A204.1 (cell line): ENCODE results near the gene MRTFB.
"Not testable (repeated sequence)": the region's sequence is repeated elsewhere in the genome, so short reads cannot be mapped to it uniquely, and the experiment has no call there.

Experiments
- FAIRE-seq: peaks from 2 replicates; lab custom pipeline; 2012; peaks lifted over from hg19 to GRCh38; lab: Jason Lieb, UNC

The MRTFB gene

DNA sequence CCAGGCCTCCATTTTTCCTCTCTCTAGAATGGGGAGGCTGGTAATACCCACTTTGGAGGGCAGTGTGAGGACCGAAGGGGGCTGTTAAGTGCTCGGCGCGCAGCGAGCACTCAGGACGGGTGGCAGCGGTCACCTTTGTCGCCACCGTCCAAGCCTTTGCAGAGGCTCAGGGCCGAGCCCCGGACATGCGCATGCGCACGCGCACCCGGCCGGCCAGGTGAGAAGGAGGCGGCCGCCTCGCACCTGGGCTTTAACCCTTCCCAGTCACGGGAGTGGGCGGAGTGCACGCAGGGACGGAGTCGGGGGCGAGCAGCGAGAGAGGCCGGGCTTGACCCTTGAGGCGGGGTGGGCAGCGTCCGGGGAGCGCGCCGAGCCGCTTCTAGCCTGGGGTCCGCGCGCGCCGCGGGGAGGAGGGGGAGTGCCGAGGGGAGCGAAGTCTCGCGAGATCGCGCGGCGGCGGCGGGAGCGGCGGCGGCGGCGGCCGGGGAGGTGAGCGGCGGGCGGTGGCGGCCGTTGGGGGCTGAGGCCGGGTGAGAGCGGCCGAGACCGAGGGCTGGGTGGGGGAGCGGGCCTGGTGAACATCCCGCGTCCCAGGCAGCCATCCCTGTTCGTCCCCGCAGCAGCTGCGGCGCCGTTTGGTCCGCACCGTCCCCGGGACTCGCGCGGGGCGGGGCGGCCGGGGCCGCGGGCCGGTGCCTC, at the start of gene MRTFB:
TSS of gene MRTFB (plus strand) at position 443 of the 699 bp plus-strand sequence. CDS start 69,288 bp downstream, outside the sequence.
- FAIRE-seq, result no peak

GRCh38 chr16:14023526-14023925, 47.6 kb upstream of the MRTFB start:
- not testable (repeated sequence) for FAIRE-seq

DNA sequence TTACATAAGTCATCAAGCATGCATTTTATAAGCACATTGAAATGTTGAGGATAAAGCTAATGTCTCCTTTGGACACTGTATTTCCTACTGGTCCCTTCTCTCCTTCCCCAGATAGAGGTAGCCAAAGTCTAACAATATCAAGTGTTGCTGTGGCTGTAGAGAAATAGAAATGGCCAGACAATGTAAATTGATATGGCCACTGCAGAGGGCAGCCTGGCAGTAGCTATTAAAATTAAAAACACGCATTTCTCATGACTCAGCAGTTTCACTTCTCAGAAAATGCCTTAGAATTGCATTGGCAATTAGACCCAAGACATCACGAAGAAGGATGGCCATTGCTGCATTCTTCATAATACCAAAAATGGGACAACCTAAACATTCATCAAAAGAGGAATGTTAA, 46.8 kb upstream of the MRTFB start:
- no peak for FAIRE-seq

- no peak for FAIRE-seq
Observed at GRCh38 chr16:14026572-14027285, 44.4 kb upstream of the MRTFB start.

DNA sequence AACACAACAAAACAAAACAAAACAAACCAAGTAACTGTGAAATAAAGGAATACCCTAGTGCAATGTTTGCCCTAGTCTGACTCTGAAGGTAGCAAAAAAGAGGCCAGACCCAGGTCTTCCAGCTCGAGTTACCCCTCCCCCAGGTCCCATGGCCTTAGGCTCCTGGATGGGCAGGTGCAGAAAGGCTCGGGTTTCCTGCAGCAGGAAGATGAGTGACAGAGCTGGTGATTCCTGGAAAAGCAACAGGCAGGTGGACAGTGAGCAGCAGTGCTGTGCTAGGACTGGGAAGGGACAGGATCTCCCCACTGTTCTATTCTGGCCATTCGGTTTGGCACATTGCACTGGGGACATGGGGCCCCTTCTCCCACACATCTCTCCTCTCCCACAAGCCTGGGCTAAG, 42.9 kb upstream of the MRTFB start:
- no peak for FAIRE-seq

DNA sequence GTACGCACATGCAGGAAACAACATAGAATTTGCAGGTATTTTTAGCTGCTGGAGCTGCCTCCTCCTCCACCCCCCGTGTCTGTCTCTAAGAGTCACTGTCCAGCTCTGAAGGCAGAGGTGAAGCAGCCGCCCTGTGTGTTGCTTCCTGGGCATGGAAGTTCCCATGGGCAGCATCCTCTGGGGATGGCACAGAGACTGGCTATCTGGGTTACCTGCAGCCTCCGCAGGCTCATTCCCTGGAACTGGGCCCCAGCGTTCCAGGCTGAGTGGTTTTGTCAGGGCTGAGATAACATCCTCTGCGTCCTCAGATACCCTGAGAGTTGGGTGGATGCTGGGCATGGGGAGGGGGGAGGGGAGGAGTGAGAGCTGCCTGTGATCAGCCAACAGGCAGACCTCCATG, 41.5 kb upstream of the MRTFB start:
- no peak for FAIRE-seq

- FAIRE-seq, result no peak
Observed at GRCh38 chr16:14035092-14035491, 36.0 kb upstream of the MRTFB start.

DNA sequence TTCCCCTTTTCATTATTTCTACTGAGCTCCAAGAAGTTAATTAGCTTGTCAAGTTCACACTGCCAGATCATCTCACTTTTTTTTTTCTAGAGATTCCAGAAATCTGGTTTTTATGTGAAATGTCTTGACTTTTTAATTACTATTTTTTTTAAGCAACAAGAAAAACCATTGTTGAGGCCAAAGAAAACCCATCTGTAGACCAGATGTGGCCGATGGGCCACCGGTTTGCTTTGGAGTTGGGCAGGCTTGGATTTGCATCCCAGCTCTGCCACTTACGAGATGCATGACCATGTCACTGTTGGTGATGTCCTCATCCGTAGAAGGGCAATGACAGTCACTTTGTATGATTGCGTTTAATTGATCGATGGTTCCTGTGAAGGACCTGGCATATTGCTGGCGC, 34.2 kb upstream of the MRTFB start:
- no peak for FAIRE-seq

GRCh38 chr16:14037960-14038359, 33.2 kb upstream of the MRTFB start:
- no peak for FAIRE-seq

GRCh38 chr16:14041164-14041563, 30.0 kb upstream of the MRTFB start:
- no peak for FAIRE-seq

DNA sequence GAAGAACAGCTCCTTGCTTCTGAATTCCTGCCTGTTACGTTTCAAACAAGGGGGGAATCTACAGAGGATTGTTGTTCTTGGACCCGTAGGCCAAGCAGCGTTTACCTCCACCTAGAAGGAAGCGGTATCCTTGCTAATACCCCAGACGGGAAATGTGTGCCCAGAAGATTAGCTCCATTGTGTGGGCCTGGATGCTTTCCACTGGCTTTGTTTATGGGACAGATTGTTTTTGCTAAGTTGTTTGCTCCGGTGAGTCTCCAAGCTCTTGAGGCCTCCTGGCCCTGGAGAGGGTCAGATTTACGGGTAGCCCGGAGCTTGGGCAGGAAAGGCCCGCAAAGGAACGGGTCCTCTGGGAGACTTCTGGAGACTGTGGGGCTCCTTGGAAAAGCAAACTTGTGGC, 28.4 kb upstream of the MRTFB start:
- no peak for FAIRE-seq

DNA sequence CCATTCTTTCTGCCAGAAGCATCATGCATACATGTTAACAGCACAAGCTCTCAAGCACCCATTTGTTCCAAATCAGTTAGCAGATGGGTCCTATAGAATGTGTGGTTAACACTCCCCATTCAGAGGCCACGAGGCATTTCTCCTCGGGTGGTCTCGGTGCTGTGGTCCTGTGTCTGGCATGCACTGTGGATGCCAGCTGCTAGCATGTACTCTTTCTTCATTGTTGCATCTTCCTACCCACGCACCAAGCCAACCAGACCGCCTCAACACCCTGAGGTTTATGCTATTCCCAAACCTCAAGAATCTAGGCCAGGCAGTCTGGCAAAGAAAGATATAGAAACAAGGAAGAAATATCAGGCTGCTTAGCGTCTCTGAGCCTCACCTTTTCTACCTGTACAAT, 27.8 kb upstream of the MRTFB start:
- no peak for FAIRE-seq

DNA sequence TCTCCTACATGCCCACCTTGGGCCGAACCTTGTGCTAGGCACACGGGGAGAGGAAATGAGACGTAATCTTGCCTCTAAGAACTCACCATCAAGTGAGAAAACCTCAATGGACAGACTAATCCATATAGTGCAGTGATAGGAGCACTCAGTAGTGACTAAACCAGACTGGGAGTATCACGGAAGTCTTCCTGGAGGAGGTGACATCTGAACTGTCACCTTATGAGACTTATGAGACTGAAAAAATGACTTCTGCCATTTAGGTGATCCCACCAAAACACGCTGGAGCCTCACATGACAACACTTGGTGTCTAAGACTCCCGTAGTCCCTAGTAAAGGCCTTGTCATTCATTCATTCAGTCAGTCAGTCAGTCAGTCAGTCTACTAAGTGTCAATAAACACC, 27.3 kb upstream of the MRTFB start:
- no peak for FAIRE-seq

DNA sequence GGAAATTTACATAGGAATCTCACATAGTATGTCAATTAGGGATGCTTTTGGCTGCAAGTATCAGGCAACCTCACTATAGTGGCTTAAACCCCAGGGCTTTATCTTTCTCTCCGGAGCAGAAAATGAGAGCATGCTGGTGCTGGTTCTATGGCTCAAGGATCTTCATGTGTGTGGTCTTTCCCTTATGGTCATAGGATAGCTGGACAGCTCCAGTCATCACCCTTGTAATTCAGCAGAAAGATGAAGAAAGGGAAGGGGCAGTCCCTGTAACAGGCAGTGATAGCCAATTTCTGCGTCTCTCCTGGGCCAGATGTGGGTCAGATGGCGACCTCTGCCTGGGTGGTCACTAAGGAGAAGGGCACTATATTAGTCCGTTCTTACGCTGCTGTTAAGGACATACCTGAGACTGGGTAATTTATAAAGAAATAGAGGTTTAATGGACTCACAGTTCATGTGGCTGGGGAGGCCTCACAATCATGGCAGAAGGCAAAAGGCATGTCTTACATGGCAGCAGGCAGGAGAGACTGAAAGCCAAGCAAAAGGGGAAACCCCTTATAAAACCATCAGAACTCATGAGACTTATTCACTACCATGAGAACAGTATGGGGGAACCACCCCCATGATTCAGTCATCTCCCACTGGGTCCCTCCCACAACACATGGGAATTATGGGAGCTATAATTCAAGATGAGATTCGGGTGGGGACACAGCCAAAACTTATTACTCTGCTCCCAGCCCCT, 23.8 kb upstream of the MRTFB start:
- not testable (repeated sequence) for FAIRE-seq

GRCh38 chr16:14050291-14051027, 20.7 kb upstream of the MRTFB start:
- no peak for FAIRE-seq

GRCh38 chr16:14051103-14051729, 19.9 kb upstream of the MRTFB start:
- FAIRE-seq, result no peak

GRCh38 chr16:14056970-14057369, 14.1 kb upstream of the MRTFB start:
- no peak for FAIRE-seq

DNA sequence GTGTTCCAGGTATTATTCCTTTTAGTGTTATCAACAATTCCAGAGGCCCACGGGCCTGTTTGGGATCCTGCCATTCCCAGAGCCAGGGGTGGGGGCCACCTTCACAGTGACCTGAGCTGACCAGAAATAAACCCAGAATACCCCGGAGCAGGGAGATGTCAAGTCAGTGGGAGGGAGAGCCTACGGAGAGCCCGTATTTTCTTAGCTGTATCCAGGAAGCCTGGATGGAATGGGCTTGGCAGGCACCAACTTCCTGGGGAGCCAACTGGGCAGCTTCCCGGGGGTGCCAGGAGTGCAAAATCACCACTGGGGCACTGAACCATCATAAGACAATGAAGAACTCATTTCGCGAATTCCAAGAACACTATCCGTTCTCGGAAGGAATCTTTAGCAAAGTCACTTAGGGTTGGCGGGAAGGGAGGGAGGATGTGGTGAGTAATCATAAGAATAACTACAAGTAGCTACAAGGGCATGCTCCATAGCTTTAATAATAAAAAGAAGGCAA, 13.2 kb upstream of the MRTFB start:
- FAIRE-seq, result no peak

GRCh38 chr16:14061732-14062259, 9.3 kb upstream of the MRTFB start:
- no peak for FAIRE-seq

DNA sequence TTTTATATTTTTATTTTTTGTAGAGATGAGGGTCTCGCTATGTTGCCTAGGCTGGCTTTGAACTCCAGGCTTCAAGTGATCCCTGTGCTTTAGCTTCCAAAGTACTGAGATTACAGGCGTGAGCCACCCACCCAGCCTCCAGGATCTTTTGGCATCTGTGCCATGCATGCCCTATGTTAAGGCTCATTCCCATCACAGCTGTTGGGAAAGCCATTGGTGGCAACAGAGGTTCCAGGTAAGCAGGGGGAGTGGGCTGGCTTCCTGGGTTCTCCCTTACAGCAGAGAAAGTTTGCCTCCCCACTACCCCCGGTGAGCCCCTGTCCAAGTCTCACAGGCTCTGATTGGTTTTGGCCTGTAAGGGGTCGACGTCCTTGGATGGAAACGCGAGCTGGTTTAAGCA, 8.9 kb upstream of the MRTFB start:
- FAIRE-seq, result no peak
